Parathyroid adenoma (tissue), 2 donors: ENCODE measurements around the gene CCL27.
A peak's percentile ranks its signal among the peaks of the same experiment; 100 is the strongest.
"Not testable (repeated sequence)": the region's sequence is repeated elsewhere in the genome, so short reads cannot be mapped to it uniquely, and the experiment has no call there.

Experiments used
- H2AFZ ChIP-seq: fragments of 300-600 bp; sonication (generic); one replicate; pipeline ENCODE4 v1.7.0; 2017; ENCODE audit warnings: antibody characterized with exemption, mild to moderate bottlenecking
- H3K27ac ChIP-seq: fragments of 300-600 bp; sonication (generic); one replicate; pipeline ENCODE4 v1.7.0; 2017
- H3K27me3 ChIP-seq: fragments of 300-600 bp; sonication (generic); one replicate; pipeline ENCODE4 v1.7.0; 2017; ENCODE audit warnings: low read length; ENCODE audit not compliant: control insufficient read depth, insufficient read depth
- H3K36me3 ChIP-seq: fragments of 300-600 bp; sonication (generic); one replicate; pipeline ENCODE4 v1.7.0; 2017; ENCODE audit warnings: low read length; ENCODE audit not compliant: control insufficient read depth, insufficient read depth
- H3K4me1 ChIP-seq: fragments of 300-600 bp; sonication (generic); one replicate; pipeline ENCODE4 v1.7.0; 2017; ENCODE audit warnings: control low read depth
- H3K4me2 ChIP-seq: fragments of 300-600 bp; sonication (generic); one replicate; pipeline ENCODE4 v1.7.0; 2017; ENCODE audit warnings: low read length
- H3K4me3 ChIP-seq: fragments of 300-600 bp; sonication (generic); one replicate; pipeline ENCODE4 v1.7.0; 2017; ENCODE audit warnings: low read depth, low read length
- H3K79me2 ChIP-seq: fragments of 300-600 bp; sonication (generic); one replicate; pipeline ENCODE4 v1.7.0; 2017; ENCODE audit warnings: control low read depth
- H3K9ac ChIP-seq: fragments of 300-600 bp; sonication (generic); one replicate; pipeline ENCODE4 v1.7.0; 2017; ENCODE audit warnings: mild to moderate bottlenecking
- H3K9me3 ChIP-seq: fragments of 300-600 bp; sonication (generic); one replicate; pipeline ENCODE4 v1.7.0; 2017; ENCODE audit warnings: low read length; ENCODE audit not compliant: control insufficient read depth
- TF ChIP-seq, protein P1 (sequence below): fragments of 300-600 bp; sonication (generic); IDR thresholded peaks from one replicate; pipeline ENCODE4 v1.7.0; 2017; ENCODE audit warnings: antibody characterized with exemption, mild to moderate bottlenecking
- donor health status: primary hyperparathyroidism.

The CCL27 gene

DNA sequence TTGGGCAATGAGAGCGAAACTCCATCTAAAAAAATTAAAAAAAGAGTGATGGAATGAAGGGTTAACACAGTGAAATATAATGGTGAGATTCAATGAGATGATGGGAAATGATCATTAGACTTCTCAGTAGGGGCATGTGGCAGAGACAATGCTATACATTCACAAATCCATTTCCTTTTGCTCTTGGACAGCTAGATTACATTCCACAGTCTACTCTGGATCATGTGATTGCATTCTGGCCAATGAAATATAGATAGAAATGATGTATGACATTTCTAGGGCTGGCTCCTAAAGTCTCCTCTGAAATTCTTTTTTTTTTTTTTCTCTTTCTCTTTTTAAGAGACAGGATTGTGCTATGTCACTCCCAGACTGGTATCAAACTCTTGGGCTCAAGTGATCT lies 19.8 kb downstream of the CCL27 start:
- Histone ChIP-seq H3K79me2 (peaks cover under 1% of the 10 kb centered on the region), H3K4me2 (no peak overlapping the region), H3K9me3 (no peaks in the 10 kb centered on the region), H3K9ac (no peak overlapping the region), H3K4me3 (no peak overlapping the region), H2AFZ (no peak overlapping the region), H3K27me3 (no peaks in the 10 kb centered on the region), H3K4me1 (peaks cover 4% of the 10 kb centered on the region), H3K36me3 (no peaks in the 10 kb centered on the region), H3K27ac (no peak overlapping the region)
- TF ChIP-seq, protein P1, sequence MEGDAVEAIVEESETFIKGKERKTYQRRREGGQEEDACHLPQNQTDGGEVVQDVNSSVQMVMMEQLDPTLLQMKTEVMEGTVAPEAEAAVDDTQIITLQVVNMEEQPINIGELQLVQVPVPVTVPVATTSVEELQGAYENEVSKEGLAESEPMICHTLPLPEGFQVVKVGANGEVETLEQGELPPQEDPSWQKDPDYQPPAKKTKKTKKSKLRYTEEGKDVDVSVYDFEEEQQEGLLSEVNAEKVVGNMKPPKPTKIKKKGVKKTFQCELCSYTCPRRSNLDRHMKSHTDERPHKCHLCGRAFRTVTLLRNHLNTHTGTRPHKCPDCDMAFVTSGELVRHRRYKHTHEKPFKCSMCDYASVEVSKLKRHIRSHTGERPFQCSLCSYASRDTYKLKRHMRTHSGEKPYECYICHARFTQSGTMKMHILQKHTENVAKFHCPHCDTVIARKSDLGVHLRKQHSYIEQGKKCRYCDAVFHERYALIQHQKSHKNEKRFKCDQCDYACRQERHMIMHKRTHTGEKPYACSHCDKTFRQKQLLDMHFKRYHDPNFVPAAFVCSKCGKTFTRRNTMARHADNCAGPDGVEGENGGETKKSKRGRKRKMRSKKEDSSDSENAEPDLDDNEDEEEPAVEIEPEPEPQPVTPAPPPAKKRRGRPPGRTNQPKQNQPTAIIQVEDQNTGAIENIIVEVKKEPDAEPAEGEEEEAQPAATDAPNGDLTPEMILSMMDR = no peak

DNA sequence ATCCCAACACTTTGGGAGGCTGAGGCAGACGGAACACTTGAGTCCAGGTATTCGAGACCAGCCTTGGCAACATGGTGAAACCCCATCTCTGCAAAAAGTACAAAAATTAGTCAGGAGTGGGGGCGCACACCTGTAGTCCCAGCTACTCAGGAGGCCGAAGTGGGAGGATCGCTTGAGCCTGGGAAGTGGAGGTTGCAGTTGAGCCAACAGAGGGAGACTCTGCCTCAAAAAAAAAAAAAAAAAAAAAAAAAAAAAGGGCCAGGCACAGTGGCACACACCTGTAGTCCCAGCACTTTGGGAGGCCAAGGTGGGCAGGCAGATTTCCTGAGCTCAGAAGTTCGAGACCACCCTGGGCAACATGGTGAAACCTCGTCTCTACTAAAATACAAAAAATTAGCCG lies 23.1 kb downstream of the CCL27 start:
- H3K4me1 ChIP-seq, H3K79me2 ChIP-seq, H3K36me3 ChIP-seq, H3K4me3 ChIP-seq, H3K27ac ChIP-seq, H3K4me2 ChIP-seq, H2AFZ ChIP-seq, H3K9me3 ChIP-seq, H3K9ac ChIP-seq, H3K27me3 ChIP-seq: not testable (repeated sequence)

DNA sequence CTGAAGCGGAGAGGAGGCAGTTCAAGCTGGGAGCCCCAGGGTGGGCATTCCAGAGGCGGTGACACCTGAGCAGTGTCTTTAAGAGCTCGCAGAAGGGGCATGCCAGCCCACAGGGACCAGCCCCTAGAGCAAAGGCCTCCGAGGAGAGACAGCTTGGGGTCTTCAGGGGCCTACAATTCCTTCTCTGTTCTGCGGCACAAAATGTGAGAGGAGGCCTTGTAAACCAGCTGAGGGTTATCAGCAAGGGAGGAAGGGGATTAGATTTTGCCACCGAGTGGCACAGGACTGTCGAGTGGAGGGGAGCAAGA lies 24.4 kb downstream of the CCL27 start:
- Histone ChIP-seq H3K79me2 (no peaks in the 10 kb centered on the region), H3K4me1 (peaks cover 5% of the 10 kb centered on the region), H3K27me3 (no peaks in the 10 kb centered on the region), H3K4me2 (peak overlapping the region; percentile 90), H3K9me3 (no peaks in the 10 kb centered on the region), H3K4me3 (peak overlapping the region; percentile 71), H3K27ac (peak overlapping the region; percentile 78), H3K9ac (no peak overlapping the region), H3K36me3 (no peaks in the 10 kb centered on the region), H2AFZ (peak overlapping the region; percentile 96)
- TF ChIP-seq, protein P1 = no peak

DNA sequence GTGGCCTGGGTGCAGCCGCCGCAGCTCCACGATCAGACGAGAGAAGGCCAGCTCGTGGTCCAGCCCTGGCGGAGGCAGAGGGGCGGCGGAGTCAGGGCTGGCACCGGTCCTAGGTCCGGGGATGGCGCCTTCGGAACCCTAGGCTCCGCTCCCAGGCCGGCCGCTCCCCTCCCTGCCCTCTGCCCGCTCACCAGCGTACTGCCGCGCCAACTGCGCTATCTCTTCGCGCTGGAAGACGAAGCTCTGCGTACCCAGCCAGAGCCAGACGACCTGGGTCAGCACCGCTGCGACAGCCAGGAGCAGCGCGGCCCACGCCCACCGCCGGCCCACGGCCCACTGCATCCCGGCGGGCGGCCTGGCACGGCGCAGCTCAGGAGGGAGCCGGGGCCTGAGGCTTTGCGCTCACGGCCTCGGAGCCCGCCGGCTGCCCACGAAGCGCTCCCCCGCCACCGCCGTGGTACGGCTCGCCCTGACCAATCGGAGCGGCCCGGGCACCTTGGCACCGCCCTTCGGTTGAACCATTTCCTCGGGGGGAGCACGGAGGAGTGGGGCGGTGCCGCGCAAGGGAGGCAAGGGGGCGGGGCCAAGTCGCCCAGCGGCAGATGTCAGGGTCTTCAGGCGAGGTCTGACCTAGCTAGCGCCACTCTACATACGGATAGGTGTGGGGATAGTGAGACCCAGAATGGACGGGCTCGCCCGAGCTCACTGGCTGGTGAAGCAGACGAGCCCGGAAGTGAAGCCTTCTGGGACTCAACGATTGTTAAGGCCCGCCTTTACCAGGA lies 24.9 kb downstream of the CCL27 start, which contains the start of gene SIGMAR1:
Gene SIGMAR1 (minus strand): TSS at position 432 of the 782 bp plus-strand sequence. CDS start 90 bp downstream, at position 342.
- Histone ChIP-seq H3K27ac (peak within 1 kb of the TSS; percentile 78), H3K9ac (no peak within 1 kb of the TSS), H3K4me2 (peak within 1 kb of the TSS; percentile 90), H2AFZ (peak within 1 kb of the TSS; percentile 96), H3K79me2 (no peaks in the 10 kb centered on the region), H3K4me3 (peak within 1 kb of the TSS; percentile 71), H3K36me3 (no peaks in the 10 kb centered on the region), H3K9me3 (no peaks in the 10 kb centered on the region), H3K27me3 (no peaks in the 10 kb centered on the region), H3K4me1 (peaks cover 5% of the 10 kb centered on the region)
- TF ChIP-seq, protein P1 = no peak

DNA sequence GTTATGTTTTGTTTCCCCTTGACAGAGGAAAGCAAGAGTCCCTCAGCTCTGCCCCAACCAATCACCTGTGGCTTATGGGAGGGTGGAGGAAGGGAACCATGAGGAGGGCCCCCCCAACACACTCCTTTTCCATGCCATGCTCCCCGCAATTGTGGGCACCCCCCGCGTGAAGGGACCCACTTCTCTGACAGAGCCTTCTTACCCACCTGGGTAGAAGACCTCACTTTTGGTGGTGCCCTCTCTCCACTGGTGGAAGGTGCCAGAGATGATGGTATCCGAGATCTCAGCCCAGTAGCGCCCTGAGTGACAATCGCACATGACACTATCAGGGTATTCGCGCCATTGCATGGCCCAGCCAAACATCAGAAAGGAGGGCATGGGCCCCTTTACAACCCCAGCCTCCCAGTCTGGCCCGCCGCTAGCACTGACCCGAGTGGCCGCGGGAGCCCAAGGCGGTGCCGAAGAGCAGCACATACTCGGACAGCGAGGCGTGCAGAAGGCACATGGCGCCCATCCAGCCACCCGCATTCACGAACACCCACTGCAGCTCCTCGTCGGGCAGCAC lies 25.6 kb downstream of the CCL27 start:
- TF ChIP-seq, protein P1 = no peak
- H3K79me2 ChIP-seq = no peaks in the 10 kb centered on the region

More for the DNA sequence above, 25.6 kb downstream of the CCL27 start:
- peak overlapping the region; percentile 96 for H2AFZ ChIP-seq
- H3K4me2 ChIP-seq = peak overlapping the region; percentile 90
- H3K36me3 ChIP-seq = no peaks in the 10 kb centered on the region
- H3K27ac ChIP-seq = peak overlapping the region; percentile 78
- peaks cover 5% of the 10 kb centered on the region for H3K4me1 ChIP-seq
- H3K27me3 ChIP-seq = no peaks in the 10 kb centered on the region
- H3K4me3 ChIP-seq = peak overlapping the region; percentile 71
- H3K9ac ChIP-seq = no peak overlapping the region
- H3K9me3 ChIP-seq = no peaks in the 10 kb centered on the region
